Activated T-cell treated with anti-CD3 and anti-CD28 coated beads for 24 hours (primary cell): ENCODE results near the gene SETD1B.
A peak's percentile ranks its signal among the peaks of the same experiment; 100 is the strongest.
"Not testable (repeated sequence)": the region's sequence is repeated elsewhere in the genome, so short reads cannot be mapped to it uniquely, and the experiment has no call there.

Experiments used
- DNase-seq: peaks from one replicate; pipeline ENCODE4 v3.0.0-alpha.2; 2020; ENCODE audit warnings: low read depth

Gene SETD1B

GRCh38 chr12:121803861-121804416 lies at the start of gene SETD1B:
Gene SETD1B, plus strand, starts transcription at chr12:121804009. Its CDS starts 729 bp downstream, at chr12:121804738.
- DNase-seq = no peak

- DNase-seq = no peak
These were observed 49.0 kb upstream of the SETD1B start for GRCh38 chr12:121754836-121755235.

- DNase-seq = no peak
These were observed 48.2 kb upstream of the SETD1B start for GRCh38 chr12:121755591-121755990.

- not testable (repeated sequence) for DNase-seq
These were observed 45.3 kb upstream of the SETD1B start for GRCh38 chr12:121758536-121758935.

GRCh38 chr12:121762269-121762668 lies 41.5 kb upstream of the SETD1B start:
- DNase-seq = no peak

GRCh38 chr12:121764808-121765207 lies 39.0 kb upstream of the SETD1B start:
- DNase-seq = no peak

GRCh38 chr12:121765573-121765972 lies 38.2 kb upstream of the SETD1B start:
- no peak for DNase-seq

GRCh38 chr12:121766290-121767039 lies 37.3 kb upstream of the SETD1B start:
- DNase-seq = no peak

GRCh38 chr12:121767525-121768016 lies 36.2 kb upstream of the SETD1B start:
- no peak for DNase-seq

GRCh38 chr12:121769297-121769830 lies 34.4 kb upstream of the SETD1B start:
- no peak for DNase-seq

GRCh38 chr12:121769831-121770301 lies 33.9 kb upstream of the SETD1B start:
- DNase-seq = no peak

- DNase-seq = no peak
These were observed 33.4 kb upstream of the SETD1B start for GRCh38 chr12:121770388-121770787.

- no peak for DNase-seq
These were observed 32.8 kb upstream of the SETD1B start for GRCh38 chr12:121770813-121771625.

- DNase-seq = peak; percentile 67
These were observed 30.6 kb upstream of the SETD1B start for GRCh38 chr12:121773011-121773777.

- no peak for DNase-seq
These were observed 28.8 kb upstream of the SETD1B start for GRCh38 chr12:121774968-121775474.

- no peak for DNase-seq
These were observed 28.3 kb upstream of the SETD1B start for GRCh38 chr12:121775501-121775900.

- peak; percentile 83 for DNase-seq
These were observed 27.4 kb upstream of the SETD1B start for GRCh38 chr12:121776190-121777098.

GRCh38 chr12:121778567-121779421 lies 25.0 kb upstream of the SETD1B start:
- DNase-seq = no peak

- no peak for DNase-seq
These were observed 24.4 kb upstream of the SETD1B start for GRCh38 chr12:121779422-121779895.
